ENCODE measurements around the gene SAMD11.

DNA sequence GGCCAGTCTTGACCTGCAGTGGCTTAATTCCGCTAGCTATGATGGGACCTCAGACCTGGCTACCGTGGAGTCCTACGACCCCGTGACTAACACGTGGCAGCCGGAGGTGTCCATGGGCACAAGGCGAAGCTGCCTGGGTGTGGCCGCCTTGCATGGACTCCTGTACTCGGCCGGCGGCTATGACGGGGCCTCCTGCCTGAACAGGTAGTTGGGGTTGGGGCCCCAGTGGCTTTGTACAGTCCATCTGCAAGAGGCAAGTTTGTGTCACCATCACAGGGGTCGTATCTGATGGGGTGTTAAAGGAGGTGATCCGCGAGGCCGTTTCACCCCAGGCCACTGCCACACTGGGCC is 39.6 kb downstream of the SAMD11 start:
- TF ChIP-seq, protein P1, sequence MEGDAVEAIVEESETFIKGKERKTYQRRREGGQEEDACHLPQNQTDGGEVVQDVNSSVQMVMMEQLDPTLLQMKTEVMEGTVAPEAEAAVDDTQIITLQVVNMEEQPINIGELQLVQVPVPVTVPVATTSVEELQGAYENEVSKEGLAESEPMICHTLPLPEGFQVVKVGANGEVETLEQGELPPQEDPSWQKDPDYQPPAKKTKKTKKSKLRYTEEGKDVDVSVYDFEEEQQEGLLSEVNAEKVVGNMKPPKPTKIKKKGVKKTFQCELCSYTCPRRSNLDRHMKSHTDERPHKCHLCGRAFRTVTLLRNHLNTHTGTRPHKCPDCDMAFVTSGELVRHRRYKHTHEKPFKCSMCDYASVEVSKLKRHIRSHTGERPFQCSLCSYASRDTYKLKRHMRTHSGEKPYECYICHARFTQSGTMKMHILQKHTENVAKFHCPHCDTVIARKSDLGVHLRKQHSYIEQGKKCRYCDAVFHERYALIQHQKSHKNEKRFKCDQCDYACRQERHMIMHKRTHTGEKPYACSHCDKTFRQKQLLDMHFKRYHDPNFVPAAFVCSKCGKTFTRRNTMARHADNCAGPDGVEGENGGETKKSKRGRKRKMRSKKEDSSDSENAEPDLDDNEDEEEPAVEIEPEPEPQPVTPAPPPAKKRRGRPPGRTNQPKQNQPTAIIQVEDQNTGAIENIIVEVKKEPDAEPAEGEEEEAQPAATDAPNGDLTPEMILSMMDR (CRISPR knock-in tag; IDR thresholded peaks at IDR 0.05) = no peak
- TF ChIP-seq CHD2 (IDR thresholded peaks at IDR 0.05; ENCODE audit: low read depth, low read length) = no peak
- no peak for TF ChIP-seq EZH2 (conservative IDR thresholded peaks at IDR 0.05; ENCODE audit: low read depth, low read length)
- TF ChIP-seq NFYB (CRISPR knock-in tag; IDR thresholded peaks at IDR 0.05) = no peak
- no peak for TF ChIP-seq ZKSCAN8 (CRISPR knock-in tag; IDR thresholded peaks at IDR 0.05; ENCODE audit: borderline replicate concordance)
- TF ChIP-seq, protein P2, sequence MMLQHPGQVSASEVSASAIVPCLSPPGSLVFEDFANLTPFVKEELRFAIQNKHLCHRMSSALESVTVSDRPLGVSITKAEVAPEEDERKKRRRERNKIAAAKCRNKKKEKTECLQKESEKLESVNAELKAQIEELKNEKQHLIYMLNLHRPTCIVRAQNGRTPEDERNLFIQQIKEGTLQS (CRISPR knock-in tag; IDR thresholded peaks at IDR 0.05) = no peak
- TF ChIP-seq, protein P3, sequence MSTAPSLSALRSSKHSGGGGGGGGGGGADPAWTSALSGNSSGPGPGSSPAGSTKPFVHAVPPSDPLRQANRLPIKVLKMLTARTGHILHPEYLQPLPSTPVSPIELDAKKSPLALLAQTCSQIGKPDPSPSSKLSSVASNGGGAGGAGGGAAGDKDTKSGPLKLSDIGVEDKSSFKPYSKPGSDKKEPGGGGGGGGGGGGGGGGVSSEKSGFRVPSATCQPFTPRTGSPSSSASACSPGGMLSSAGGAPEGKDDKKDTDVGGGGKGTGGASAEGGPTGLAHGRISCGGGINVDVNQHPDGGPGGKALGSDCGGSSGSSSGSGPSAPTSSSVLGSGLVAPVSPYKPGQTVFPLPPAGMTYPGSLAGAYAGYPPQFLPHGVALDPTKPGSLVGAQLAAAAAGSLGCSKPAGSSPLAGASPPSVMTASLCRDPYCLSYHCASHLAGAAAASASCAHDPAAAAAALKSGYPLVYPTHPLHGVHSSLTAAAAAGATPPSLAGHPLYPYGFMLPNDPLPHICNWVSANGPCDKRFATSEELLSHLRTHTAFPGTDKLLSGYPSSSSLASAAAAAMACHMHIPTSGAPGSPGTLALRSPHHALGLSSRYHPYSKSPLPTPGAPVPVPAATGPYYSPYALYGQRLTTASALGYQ (CRISPR knock-in tag; IDR thresholded peaks at IDR 0.05) = no peak

All from HepG2 (cell line).